ENCODE measurements around the gene MN1. TPM values are rescaled to one million over a fixed set of nuclear protein-coding genes. Genes with fewer than 3 reads are reported as not detected.
"Not testable (repeated sequence)": the region's sequence is repeated elsewhere in the genome, so short reads cannot be mapped to it uniquely, and the experiment has no call there.

MN1 gene
- total and polyA plus RNA-seq, 4 experiments from 2014 or later: 0.02 to 0.58 (median 0.35) TPM; not detected in 1

DNA sequence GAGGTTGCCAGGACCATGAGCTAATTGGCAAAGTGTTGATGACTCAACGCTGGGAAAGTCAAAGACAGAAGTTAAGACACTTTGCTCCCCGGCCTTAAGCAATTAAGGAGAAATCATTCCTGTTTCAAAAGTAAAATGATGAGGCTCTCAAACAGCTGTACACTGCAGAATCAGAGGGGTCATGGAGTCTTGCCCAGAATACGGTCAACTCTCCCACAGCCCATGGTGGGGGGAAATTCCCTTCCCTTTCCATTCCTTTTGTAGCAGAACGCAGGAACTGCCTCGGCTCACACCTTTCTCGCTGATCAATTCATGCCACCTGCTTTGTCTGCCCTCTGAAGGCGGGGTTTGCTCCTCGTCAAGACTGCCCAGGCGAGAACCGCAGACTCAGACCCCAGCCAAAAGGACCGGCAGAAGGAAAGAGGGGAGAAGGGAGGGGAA is 52.8 kb downstream of the MN1 start:
- no peak overlapping the region for H3K4me3 ChIP-seq (ENCODE audit: low read length in 2 of 2)
- Mint-ChIP-seq H3K4me1 (no peaks in the 10 kb centered on the region), H3K27ac (no peak overlapping the region), H3K27me3 (peaks cover 3 to 10% of the 10 kb centered on the region in 2 donors), H3K4me3 (no peak overlapping the region), H3K36me3 (no peaks in the 10 kb centered on the region), H3K9me3 (no peaks in the 10 kb centered on the region)
- ChIA-PET POLR2A (ENCODE audit: partially characterized antibody) (no interaction called here), CTCF (ENCODE audit: partially characterized antibody) (no interaction called here)
- no peaks in the 10 kb centered on the region for H3K36me3 ChIP-seq (ENCODE audit: insufficient read depth, low read length)
- intact Hi-C loops (cut with micrococcal nuclease): no loop called here
- H3K4me1 ChIP-seq (ENCODE audit: insufficient read depth, low read length): no peaks in the 10 kb centered on the region
- no peaks in the 10 kb centered on the region for H3K27me3 ChIP-seq (ENCODE audit: insufficient read depth, low read length)
- no peaks in the 10 kb centered on the region for H3K9me3 ChIP-seq (ENCODE audit: control insufficient read depth in 1 of 2, low read length in 2 of 2)
- no peak overlapping the region for H3K27ac ChIP-seq (ENCODE audit: low read depth, low read length)
- DNase-seq: no peak

DNA sequence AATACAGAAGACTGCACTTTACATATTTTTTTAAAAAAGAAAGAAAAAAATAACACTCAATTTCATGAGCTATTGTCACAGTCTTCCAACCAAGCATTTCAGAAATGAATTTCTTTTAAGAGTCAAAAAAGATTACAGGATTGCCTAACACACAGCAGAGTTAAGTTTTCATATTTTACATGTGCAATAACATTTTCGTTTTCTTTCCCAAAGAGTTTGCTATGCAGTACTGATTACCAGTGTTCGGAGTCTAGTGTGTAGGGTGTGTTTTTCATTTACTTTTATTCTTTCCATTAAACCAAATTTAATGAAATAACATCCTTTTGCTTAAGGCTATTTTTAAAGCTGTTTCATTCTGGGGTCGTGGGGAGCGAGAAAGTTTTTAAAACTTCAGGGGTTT is 53.2 kb downstream of the MN1 start:
- H3K4me3 Mint-ChIP-seq: no peak overlapping the region
- no peaks in the 10 kb centered on the region for H3K36me3 ChIP-seq (ENCODE audit: insufficient read depth, low read length)

DNA sequence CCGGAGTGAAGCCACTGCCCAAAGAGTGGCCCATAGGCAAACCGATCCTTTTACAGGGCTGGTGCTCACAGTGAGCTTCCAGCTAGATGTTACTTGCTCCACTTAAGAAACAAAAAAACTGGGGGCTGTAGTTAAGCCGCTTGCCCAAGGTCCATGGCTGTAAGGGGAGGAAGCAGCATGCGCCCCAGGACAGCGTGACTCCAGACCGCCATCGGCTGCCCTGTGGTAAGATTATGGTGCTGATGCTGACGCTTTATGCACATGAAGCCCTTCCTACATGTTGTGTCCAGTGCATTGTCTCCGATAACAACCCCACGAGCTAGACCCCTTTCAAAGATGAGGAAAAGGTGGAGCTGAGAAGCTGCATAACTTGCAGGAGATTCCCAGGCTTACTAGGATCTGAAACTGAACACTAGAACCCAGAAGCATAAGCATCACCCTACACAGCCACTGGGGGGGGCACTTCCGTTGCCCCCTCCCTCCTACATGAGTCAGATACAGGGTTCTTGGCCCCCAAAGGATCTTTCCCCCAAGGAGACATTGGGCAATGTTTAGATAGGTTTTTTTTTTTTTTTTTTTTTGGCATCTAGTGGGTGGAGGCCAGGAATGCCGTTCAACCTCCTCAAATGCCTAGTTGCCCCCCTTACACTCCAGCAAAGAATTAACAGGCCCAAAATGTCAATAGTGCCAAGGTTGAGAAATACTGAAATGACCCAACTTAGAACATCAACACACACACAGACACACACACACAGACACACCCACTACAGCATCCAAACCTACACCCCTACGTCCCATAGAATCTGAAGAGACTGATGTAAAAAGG is 53.9 kb downstream of the MN1 start:
- H3K27me3 Mint-ChIP-seq: peaks cover 5 to 10% of the 10 kb centered on the region in 2 donors
- H3K4me3 Mint-ChIP-seq: no peak overlapping the region
- POLR2A ChIA-PET (ENCODE audit: partially characterized antibody): no interaction called here
- H3K36me3 Mint-ChIP-seq: no peaks in the 10 kb centered on the region
- no peaks in the 10 kb centered on the region for H3K9me3 ChIP-seq (ENCODE audit: control insufficient read depth in 1 of 2, low read length in 2 of 2)
- H3K27me3 ChIP-seq (ENCODE audit: insufficient read depth, low read length): no peaks in the 10 kb centered on the region
- CTCF ChIA-PET (ENCODE audit: partially characterized antibody): no interaction called here
- H3K27ac Mint-ChIP-seq: no peak overlapping the region
- no peaks in the 10 kb centered on the region for H3K9me3 Mint-ChIP-seq
- no peak overlapping the region for H3K27ac ChIP-seq (ENCODE audit: low read depth, low read length)
- no peaks in the 10 kb centered on the region for H3K4me1 Mint-ChIP-seq
- no peak overlapping the region for H3K4me3 ChIP-seq (ENCODE audit: low read length in 2 of 2)
- DNase-seq: no peak
- H3K36me3 ChIP-seq (ENCODE audit: insufficient read depth, low read length): no peaks in the 10 kb centered on the region
- intact Hi-C loops (cut with micrococcal nuclease): no loop called here
- no peaks in the 10 kb centered on the region for H3K4me1 ChIP-seq (ENCODE audit: insufficient read depth, low read length)

More for the DNA sequence above, 53.2 kb downstream of the MN1 start:
- POLR2A ChIA-PET (ENCODE audit: partially characterized antibody): no interaction called here
- DNase-seq: no peak
- Mint-ChIP-seq H3K9me3 (no peaks in the 10 kb centered on the region), H3K27ac (no peak overlapping the region), H3K36me3 (no peaks in the 10 kb centered on the region), H3K4me1 (no peaks in the 10 kb centered on the region), H3K27me3 (peaks cover 5 to 10% of the 10 kb centered on the region in 2 donors)
- H3K9me3 ChIP-seq (ENCODE audit: control insufficient read depth in 1 of 2, low read length in 2 of 2): no peaks in the 10 kb centered on the region
- no peak overlapping the region for H3K4me3 ChIP-seq (ENCODE audit: low read length in 2 of 2)
- H3K27me3 ChIP-seq (ENCODE audit: insufficient read depth, low read length): no peaks in the 10 kb centered on the region
- CTCF ChIA-PET (ENCODE audit: partially characterized antibody): no interaction called here
- no peak overlapping the region for H3K27ac ChIP-seq (ENCODE audit: low read depth, low read length)
- H3K4me1 ChIP-seq (ENCODE audit: insufficient read depth, low read length): no peaks in the 10 kb centered on the region
- intact Hi-C loops (cut with micrococcal nuclease): no loop called here

DNA sequence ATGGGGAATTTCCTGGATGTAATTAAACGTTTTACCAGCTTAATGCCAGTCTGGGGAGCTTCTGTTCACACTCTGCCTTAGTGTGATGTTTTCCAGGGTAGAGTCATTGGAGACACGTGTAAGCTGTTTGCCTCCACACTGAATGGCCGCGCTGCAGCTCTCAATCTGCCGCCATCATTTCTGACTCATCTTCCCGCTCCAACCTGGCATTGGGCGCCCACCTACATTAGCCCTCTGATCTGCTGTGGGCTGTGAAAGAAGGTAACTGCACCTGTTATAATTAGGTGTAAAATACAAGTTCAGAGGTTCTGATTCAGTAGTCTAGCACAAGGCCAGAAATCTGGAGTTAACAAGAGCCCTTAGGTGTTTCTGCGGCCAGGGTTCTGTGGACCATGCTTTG is 54.6 kb downstream of the MN1 start:
- no peak overlapping the region for H3K4me3 ChIP-seq (ENCODE audit: low read length in 2 of 2)
- H3K27me3 ChIP-seq (ENCODE audit: insufficient read depth, low read length): no peaks in the 10 kb centered on the region
- Mint-ChIP-seq H3K27me3 (peaks cover 7 to 10% of the 10 kb centered on the region in 2 donors), H3K4me3 (no peak overlapping the region), H3K27ac (no peak overlapping the region), H3K4me1 (no peaks in the 10 kb centered on the region), H3K36me3 (no peaks in the 10 kb centered on the region), H3K9me3 (no peaks in the 10 kb centered on the region)
- DNase-seq: no peak
- intact Hi-C loops (cut with micrococcal nuclease): no loop called here
- CTCF ChIA-PET (ENCODE audit: partially characterized antibody): no interaction called here
- H3K4me1 ChIP-seq (ENCODE audit: insufficient read depth, low read length): no peaks in the 10 kb centered on the region
- POLR2A ChIA-PET (ENCODE audit: partially characterized antibody): no interaction called here
- H3K36me3 ChIP-seq (ENCODE audit: insufficient read depth, low read length): no peaks in the 10 kb centered on the region
- no peaks in the 10 kb centered on the region for H3K9me3 ChIP-seq (ENCODE audit: control insufficient read depth in 1 of 2, low read length in 2 of 2)
- no peak overlapping the region for H3K27ac ChIP-seq (ENCODE audit: low read depth, low read length)

DNA sequence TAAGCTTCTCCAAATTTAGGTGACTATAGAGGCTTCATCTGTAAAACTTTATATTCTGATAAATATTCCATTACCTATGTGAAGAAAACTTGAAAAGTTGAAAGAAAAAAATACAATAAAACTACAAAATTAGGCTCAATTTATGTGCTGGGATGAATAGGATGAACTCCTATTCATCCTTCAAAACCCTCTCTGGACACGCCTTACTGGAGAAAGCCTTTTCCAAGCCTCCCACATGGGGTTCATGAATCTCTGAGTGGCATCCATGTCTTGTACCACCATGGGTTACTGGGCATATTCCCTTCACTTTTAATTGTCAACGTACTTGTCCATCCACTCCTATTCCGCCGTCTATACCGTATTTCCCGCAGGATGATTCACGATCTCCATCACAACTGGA is 55.7 kb downstream of the MN1 start:
- Mint-ChIP-seq H3K4me1 (no peaks in the 10 kb centered on the region), H3K9me3 (peaks cover 0 to 2% (median under 1%) of the 10 kb centered on the region in 8 donors), H3K27me3 (peaks cover 6 to 10% of the 10 kb centered on the region in 2 donors), H3K4me3 (no peak overlapping the region), H3K27ac (no peak overlapping the region), H3K36me3 (no peaks in the 10 kb centered on the region)
- DNase-seq: no peak
- ChIA-PET CTCF (ENCODE audit: partially characterized antibody) (no interaction called here), POLR2A (ENCODE audit: partially characterized antibody) (no interaction called here)
- Histone ChIP-seq H3K9me3 (ENCODE audit: control insufficient read depth in 1 of 2, low read length in 2 of 2) (no peaks in the 10 kb centered on the region), H3K36me3 (ENCODE audit: insufficient read depth, low read length) (no peaks in the 10 kb centered on the region), H3K27me3 (ENCODE audit: insufficient read depth, low read length) (no peaks in the 10 kb centered on the region), H3K4me3 (ENCODE audit: low read length in 2 of 2) (no peak overlapping the region), H3K27ac (ENCODE audit: low read depth, low read length) (no peak overlapping the region), H3K4me1 (ENCODE audit: insufficient read depth, low read length) (no peaks in the 10 kb centered on the region)
- intact Hi-C loops (cut with micrococcal nuclease): no loop called here

DNA sequence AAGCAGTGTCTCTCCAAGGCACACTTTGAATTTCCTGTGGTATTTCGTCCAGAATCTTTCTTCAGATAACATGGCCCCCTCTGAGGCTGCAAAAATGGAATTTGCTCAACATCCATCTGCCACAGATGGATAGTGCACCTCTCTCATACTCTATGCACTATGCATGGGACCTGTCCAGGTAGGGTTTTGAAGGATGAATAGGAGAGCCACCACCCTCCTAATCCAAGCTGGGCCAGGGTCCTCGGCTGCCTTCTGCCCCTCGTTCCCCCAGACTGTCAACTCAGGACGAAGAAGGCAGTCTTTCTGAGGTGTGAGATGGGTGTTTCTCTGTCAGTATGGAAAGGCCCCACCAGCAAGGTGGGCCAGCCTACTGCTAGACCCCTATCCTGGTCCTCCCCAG is 56.4 kb downstream of the MN1 start:
- DNase-seq: no peak
- Histone ChIP-seq H3K27me3 (ENCODE audit: insufficient read depth, low read length) (no peaks in the 10 kb centered on the region), H3K27ac (ENCODE audit: low read depth, low read length) (no peak overlapping the region), H3K36me3 (ENCODE audit: insufficient read depth, low read length) (no peaks in the 10 kb centered on the region), H3K4me1 (ENCODE audit: insufficient read depth, low read length) (no peaks in the 10 kb centered on the region), H3K9me3 (ENCODE audit: control insufficient read depth in 1 of 2, low read length in 2 of 2) (no peaks in the 10 kb centered on the region), H3K4me3 (ENCODE audit: low read length in 2 of 2) (no peak overlapping the region)
- intact Hi-C loops (cut with micrococcal nuclease): no loop called here
- Mint-ChIP-seq H3K4me3 (no peak overlapping the region), H3K27ac (no peak overlapping the region), H3K9me3 (peaks cover 0 to 7% (median 5%) of the 10 kb centered on the region in 8 donors), H3K4me1 (no peaks in the 10 kb centered on the region), H3K27me3 (peaks cover 6 to 10% of the 10 kb centered on the region in 2 donors), H3K36me3 (no peaks in the 10 kb centered on the region)
- ChIA-PET POLR2A (ENCODE audit: partially characterized antibody) (no interaction called here), CTCF (ENCODE audit: partially characterized antibody) (no interaction called here)

DNA sequence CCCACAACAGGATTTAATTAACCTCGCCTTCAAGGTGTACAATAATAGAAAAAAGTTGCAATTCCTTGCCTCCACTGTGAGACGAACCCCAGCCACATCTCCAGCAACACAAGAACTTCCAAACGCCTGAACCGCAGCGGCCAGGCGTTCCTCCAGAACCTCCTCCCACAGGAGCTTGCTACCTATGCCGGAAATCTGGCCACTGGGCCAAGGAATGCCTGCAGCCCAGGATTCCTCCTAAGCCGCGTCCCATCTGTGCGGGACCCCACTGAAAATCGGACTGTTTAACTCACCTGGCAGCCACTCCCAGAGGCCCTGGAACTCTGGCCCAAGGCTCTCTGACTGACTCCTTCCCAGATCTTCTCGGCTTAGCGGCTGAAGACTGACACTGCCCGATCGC is 57.5 kb downstream of the MN1 start:
- H3K9me3 ChIP-seq (ENCODE audit: control insufficient read depth in 1 of 2, low read length in 2 of 2); H3K9me3 Mint-ChIP-seq; H3K27me3 ChIP-seq (ENCODE audit: insufficient read depth, low read length); POLR2A ChIA-PET (ENCODE audit: partially characterized antibody); H3K4me3 ChIP-seq (ENCODE audit: low read length in 2 of 2); H3K36me3 ChIP-seq (ENCODE audit: insufficient read depth, low read length); intact Hi-C loops (cut with micrococcal nuclease); H3K4me1 Mint-ChIP-seq; H3K36me3 Mint-ChIP-seq; H3K4me3 Mint-ChIP-seq; CTCF ChIA-PET (ENCODE audit: partially characterized antibody); H3K27me3 Mint-ChIP-seq; H3K27ac Mint-ChIP-seq; DNase-seq; H3K4me1 ChIP-seq (ENCODE audit: insufficient read depth, low read length); H3K27ac ChIP-seq (ENCODE audit: low read depth, low read length): not testable (repeated sequence)
